IMR-90 (cell line): ENCODE measurements around the gene ANXA2. TPM values are rescaled to one million over a fixed set of nuclear protein-coding genes. Genes with fewer than 3 reads are reported as not detected.
A peak's percentile ranks its signal among the peaks of the same experiment; 100 is the strongest.

ENCODE experiments used
- BHLHE40 ChIP-seq: fragments of 150-350 bp; IDR thresholded peaks from 2 replicates; pipeline ENCODE4 v1.6.1; 2016; ENCODE audit warnings: mild to moderate bottlenecking, low read depth, low read length
- MAZ ChIP-seq: IDR thresholded peaks from 2 replicates; pipeline ENCODE4 v1.6.1; 2012; ENCODE audit warnings: low read depth, mild to moderate bottlenecking, low read length, improper control_type of control experiment, moderate library complexity, borderline replicate concordance
- RAD21 ChIP-seq: IDR thresholded peaks from 2 replicates; pipeline ENCODE4 v1.6.1; 2012; ENCODE audit warnings: low read length, improper control_type of control experiment
- RFX5 ChIP-seq: IDR thresholded peaks from 2 replicates; pipeline ENCODE4 v1.8.0; 2012; ENCODE audit warnings: low read depth, mild to moderate bottlenecking, low read length, moderate library complexity
- SMC3 ChIP-seq: fragments of 150-350 bp; IDR thresholded peaks from 2 replicates; pipeline ENCODE4 v1.6.1; 2016; ENCODE audit warnings: low read depth, mild to moderate bottlenecking, antibody characterized with exemption, low read length, moderate library complexity
- polyA plus RNA-seq, 3 experiments: library from polyadenylated mRNA; depleted of rRNA; stranded (reverse); fragments of >200 nt; gene quantifications; 2 replicates each; pipeline ENCODE4 v1.2.3, GENCODE V29; 2012; ENCODE audit warnings: low replicate concordance in 1 of 3
- total RNA-seq: library from RNA; depleted of rRNA; stranded (reverse); fragments of >200 nt; gene quantifications from 2 replicates; pipeline ENCODE4 v1.2.3, GENCODE V29; 2012
- TF ChIP-seq, protein P1 (sequence below): fragments of 150-350 bp; IDR thresholded peaks from 2 replicates; pipeline ENCODE4 v1.6.1; 2017; ENCODE audit warnings: mild to moderate bottlenecking, antibody characterized with exemption, low read length, low read depth

Gene ANXA2
- total and polyA plus RNA-seq, 2 of the 4 experiments (the other 2 are of a cell fraction): 7,454 to 8,412 TPM

DNA sequence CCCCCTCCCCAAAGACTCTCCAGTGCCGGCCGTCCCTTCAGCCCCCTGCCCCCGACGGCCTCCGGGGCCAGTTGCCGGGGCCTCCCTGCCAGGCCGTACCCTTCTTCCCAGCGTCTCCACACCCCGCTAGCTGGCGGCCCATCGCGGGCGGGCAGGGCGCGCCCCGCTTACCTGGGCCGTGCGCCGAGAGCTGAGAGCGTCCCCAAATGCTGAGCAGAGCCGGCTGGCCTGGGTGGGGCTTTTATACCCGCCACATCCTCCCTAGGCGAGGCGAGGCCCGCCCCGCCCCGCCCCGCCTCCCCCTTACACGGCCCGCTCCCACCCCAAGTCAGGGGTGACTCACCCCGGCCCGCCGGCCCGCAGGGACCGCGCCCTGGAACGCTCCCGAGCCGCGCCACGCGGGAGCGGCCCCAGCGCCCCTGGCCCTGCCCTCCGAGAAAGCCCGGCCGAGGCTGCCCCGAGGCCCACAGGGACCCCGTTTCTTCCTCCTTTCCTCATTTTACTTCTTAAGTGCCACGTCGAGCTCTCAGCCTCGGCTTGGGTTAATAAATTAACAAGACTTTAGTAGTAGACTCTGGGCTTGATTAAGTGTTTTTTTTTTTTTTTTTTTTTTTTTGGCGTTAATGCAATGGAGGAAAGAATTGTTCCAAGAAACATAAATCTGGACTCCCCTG, at the start of gene ANXA2 (continued):
- TF ChIP-seq, protein P1, sequence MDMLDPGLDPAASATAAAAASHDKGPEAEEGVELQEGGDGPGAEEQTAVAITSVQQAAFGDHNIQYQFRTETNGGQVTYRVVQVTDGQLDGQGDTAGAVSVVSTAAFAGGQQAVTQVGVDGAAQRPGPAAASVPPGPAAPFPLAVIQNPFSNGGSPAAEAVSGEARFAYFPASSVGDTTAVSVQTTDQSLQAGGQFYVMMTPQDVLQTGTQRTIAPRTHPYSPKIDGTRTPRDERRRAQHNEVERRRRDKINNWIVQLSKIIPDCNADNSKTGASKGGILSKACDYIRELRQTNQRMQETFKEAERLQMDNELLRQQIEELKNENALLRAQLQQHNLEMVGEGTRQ: no peak
- TF ChIP-seq BHLHE40 (no peak), SMC3 (no peak), MAZ (peak; percentile 85), RAD21 (no peak), RFX5 (no peak)
